Type B pancreatic cell (in vitro differentiated cells): Measurements from ENCODE around the gene TSPO. TPM values are rescaled to one million over a fixed set of nuclear protein-coding genes. Genes with fewer than 3 reads are reported as not detected.

Experiments
- DNase-seq: peaks from one replicate; pipeline ENCODE4 v3.0.0; 2021; ENCODE audit warnings: mixed read lengths; ENCODE audit not compliant: unreplicated experiment; ENCODE audit errors: extremely low spot score
- H3K27ac Mint-ChIP-seq: 2 replicates; pipeline ENCODE4 v1.8.0; 2021; ENCODE audit warnings: mild to moderate bottlenecking, mixed read lengths
- H3K27me3 Mint-ChIP-seq: 2 replicates; pipeline ENCODE4 v1.8.0; 2021; ENCODE audit warnings: mixed read lengths
- H3K36me3 Mint-ChIP-seq: 2 replicates; pipeline ENCODE4 v1.8.0; 2021; ENCODE audit warnings: mixed read lengths
- H3K4me1 Mint-ChIP-seq: one replicate; pipeline ENCODE4 v1.8.0; 2021; ENCODE audit warnings: mixed read lengths; ENCODE audit not compliant: unreplicated experiment
- H3K4me3 Mint-ChIP-seq: 2 replicates; pipeline ENCODE4 v1.8.0; 2021; ENCODE audit warnings: mild to moderate bottlenecking, mixed read lengths
- H3K9me3 Mint-ChIP-seq: 2 replicates; pipeline ENCODE4 v1.8.0; 2021; ENCODE audit warnings: mixed read lengths
- CTCF ChIP-seq: fragments of 200-600 bp; sonication (generic); conservative IDR thresholded peaks from 2 replicates; pipeline ENCODE4 v1.5.0; 2021; ENCODE audit warnings: antibody characterized with exemption, mild to moderate bottlenecking
- total RNA-seq: library from RNA; stranded (reverse); gene quantifications from 2 replicates; pipeline ENCODE4 v1.2.1, GENCODE V29; 2021; ENCODE audit warnings: low replicate concordance

Gene TSPO
- total RNA-seq, 1 donor from 2014 or later: 16.9 TPM

GRCh38 chr22:43147821-43148220 lies 3.5 kb upstream of the TSPO start:
- Mint-ChIP-seq H3K9me3 (no peaks in the 10 kb centered on the region), H3K36me3 (no peaks in the 10 kb centered on the region), H3K27me3 (peaks cover 6% of the 10 kb centered on the region), H3K27ac (no peak overlapping the region), H3K4me1 (peaks cover 15% of the 10 kb centered on the region), H3K4me3 (peak overlapping the region; percentile 22)
- no peak for DNase-seq
- no peak for TF ChIP-seq CTCF

GRCh38 chr22:43148581-43148980 lies 2.8 kb upstream of the TSPO start:
- no peak overlapping the region for H3K27ac Mint-ChIP-seq
- H3K36me3 Mint-ChIP-seq: no peaks in the 10 kb centered on the region
- DNase-seq: no peak
- no peak overlapping the region for H3K4me3 Mint-ChIP-seq
- H3K9me3 Mint-ChIP-seq: no peaks in the 10 kb centered on the region
- H3K27me3 Mint-ChIP-seq: peaks cover 6% of the 10 kb centered on the region
- TF ChIP-seq CTCF: no peak
- peaks cover 15% of the 10 kb centered on the region for H3K4me1 Mint-ChIP-seq

- H3K4me3 Mint-ChIP-seq: peak overlapping the region; percentile 87
- no peaks in the 10 kb centered on the region for H3K9me3 Mint-ChIP-seq
- no peaks in the 10 kb centered on the region for H3K36me3 Mint-ChIP-seq
- peaks cover 9% of the 10 kb centered on the region for H3K4me1 Mint-ChIP-seq
- peaks cover 3% of the 10 kb centered on the region for H3K27me3 Mint-ChIP-seq
- DNase-seq: no peak
- no peak for TF ChIP-seq CTCF
- H3K27ac Mint-ChIP-seq: peak overlapping the region; percentile 72
Measured at GRCh38 chr22:43150731-43151206, 590 bp upstream of the TSPO start.

- TF ChIP-seq CTCF: no peak
- Mint-ChIP-seq H3K4me3 (peak overlapping the region; percentile 34), H3K9me3 (no peaks in the 10 kb centered on the region), H3K27me3 (peaks cover 3% of the 10 kb centered on the region), H3K36me3 (no peaks in the 10 kb centered on the region), H3K4me1 (peaks cover 9% of the 10 kb centered on the region), H3K27ac (no peak overlapping the region)
- DNase-seq: no peak
Measured at GRCh38 chr22:43152003-43152356, 621 bp downstream of the TSPO start.

- Mint-ChIP-seq H3K9me3 (no peaks in the 10 kb centered on the region), H3K27me3 (peaks cover 3% of the 10 kb centered on the region), H3K4me3 (peak overlapping the region; percentile 84), H3K4me1 (peaks cover 9% of the 10 kb centered on the region), H3K36me3 (no peaks in the 10 kb centered on the region), H3K27ac (no peak overlapping the region)
- DNase-seq: no peak
- TF ChIP-seq CTCF: no peak
Measured at GRCh38 chr22:43152357-43153071, 1.2 kb downstream of the TSPO start.
